ENCODE measurements around the gene VTI1A.

- TF ChIP-seq CTCF (IDR thresholded peaks at IDR 0.05) = peak in 5 of 6 experiments; percentile 43 to 67 (median 55)
- no peak for TF ChIP-seq POLR2A (IDR thresholded peaks at IDR 0.05)
Measured at GRCh38 chr10:112471878-112472487, 25.0 kb downstream of the VTI1A start.

Data from esophagus squamous epithelium (tissue), 4 donors.